GM12873 (cell line): ENCODE data around the gene DND1.

Experiments
- TF ChIP-seq, protein P1 (sequence below): IDR thresholded peaks from 2 replicates; pipeline ENCODE4 v1.5.1; 2012; ENCODE audit warnings: low read depth, mild to moderate bottlenecking, moderate library complexity, low read length, control low read depth; ENCODE audit not compliant: insufficient read depth; ENCODE audit errors: missing control alignments

The DND1 gene

DNA sequence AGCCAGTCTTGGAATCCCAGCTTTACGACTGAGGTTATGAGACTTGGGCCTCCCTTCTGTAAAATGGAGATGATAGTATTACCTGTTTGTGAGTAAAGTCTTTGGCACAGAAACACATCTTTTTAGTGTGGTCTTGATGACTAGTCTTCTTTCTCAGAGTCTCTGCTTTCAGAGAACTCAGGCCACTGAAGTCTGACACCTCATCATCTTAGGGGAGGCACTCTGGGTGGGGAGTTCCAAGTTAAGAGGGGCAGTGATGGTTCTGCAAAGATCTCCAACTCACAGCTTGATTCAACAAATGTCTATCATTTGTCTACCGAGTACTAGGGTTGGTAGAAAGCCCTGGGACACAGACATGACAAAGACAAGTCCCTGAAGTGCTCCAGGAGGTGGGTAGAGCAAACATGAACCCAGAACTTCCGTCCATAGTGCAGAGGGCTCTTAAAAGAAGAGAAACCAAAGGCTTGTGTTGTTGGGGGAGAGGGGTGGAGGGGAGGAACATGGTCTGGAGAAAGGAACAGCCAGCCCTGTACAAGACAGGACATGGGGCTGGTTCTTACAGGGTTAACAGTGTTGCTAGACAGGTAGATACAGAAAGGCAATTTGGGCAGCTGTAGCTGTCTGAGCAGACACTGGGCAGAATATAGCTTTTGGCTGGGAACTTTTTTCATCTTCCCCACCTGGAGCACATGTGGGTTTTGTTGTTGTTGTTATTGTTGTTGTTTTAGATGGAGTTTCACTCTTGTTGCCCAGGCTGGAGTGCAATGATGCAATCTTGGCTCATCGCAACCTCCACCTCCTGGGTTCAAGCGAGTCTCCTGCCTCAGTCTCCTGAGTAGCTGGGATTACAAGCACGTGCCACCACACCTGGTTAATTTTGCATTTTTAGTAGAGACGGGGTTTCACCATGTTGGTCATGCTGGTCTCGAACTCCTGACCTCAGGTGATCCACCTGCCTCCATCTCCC is 37.8 kb downstream of the DND1 start:
- TF ChIP-seq, protein P1, sequence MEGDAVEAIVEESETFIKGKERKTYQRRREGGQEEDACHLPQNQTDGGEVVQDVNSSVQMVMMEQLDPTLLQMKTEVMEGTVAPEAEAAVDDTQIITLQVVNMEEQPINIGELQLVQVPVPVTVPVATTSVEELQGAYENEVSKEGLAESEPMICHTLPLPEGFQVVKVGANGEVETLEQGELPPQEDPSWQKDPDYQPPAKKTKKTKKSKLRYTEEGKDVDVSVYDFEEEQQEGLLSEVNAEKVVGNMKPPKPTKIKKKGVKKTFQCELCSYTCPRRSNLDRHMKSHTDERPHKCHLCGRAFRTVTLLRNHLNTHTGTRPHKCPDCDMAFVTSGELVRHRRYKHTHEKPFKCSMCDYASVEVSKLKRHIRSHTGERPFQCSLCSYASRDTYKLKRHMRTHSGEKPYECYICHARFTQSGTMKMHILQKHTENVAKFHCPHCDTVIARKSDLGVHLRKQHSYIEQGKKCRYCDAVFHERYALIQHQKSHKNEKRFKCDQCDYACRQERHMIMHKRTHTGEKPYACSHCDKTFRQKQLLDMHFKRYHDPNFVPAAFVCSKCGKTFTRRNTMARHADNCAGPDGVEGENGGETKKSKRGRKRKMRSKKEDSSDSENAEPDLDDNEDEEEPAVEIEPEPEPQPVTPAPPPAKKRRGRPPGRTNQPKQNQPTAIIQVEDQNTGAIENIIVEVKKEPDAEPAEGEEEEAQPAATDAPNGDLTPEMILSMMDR: no peak

DNA sequence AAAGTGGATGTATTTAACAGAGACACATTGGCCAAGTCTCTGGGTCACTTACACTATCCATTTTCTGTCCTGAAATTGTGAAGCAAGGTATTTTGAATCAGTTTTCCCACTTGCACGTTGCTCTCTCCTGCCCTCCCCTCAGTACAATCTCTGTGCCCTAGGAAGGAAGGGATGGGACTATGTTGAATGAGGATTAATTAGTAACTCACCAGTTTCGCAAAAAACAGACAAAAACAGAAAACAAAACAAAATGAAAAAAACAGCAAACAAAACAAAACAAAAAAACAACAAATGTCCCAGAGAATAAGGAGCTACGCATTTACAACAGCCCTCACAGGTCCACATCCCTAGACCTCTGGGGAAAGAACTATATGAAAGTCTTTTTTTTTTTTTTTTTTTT is 39.3 kb downstream of the DND1 start:
- TF ChIP-seq, protein P1: no peak

GRCh38 chr5:140633501-140633900 is 39.9 kb downstream of the DND1 start:
- TF ChIP-seq, protein P1: no peak

DNA sequence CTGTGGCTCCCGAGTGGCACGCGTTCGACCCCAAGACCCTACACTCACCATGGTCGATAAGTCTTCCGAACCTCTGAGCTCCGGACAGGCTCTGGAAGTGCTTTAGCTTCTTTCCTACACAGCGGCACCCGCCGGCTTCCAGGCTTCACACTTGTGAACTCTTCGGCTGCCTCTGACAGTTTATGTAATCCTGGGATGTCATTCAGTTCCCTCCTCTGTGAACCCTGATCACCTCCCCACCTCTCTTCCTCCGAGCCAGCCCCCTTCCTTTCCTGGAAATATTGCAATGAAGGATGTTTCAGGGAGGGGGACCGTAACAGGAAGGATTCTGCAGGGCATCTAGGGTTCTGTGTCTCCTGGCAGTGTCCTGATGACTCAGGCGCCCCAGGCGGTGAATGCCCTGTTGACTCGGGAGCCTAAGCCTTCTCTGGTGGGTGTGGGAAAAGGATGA is 40.3 kb downstream of the DND1 start, which contains the start of gene CD14:
CD14 (minus strand) TSS at position 155 of the 451 bp plus-strand sequence; CDS start at position 51, 104 bp downstream.
- TF ChIP-seq, protein P1: no peak

DNA sequence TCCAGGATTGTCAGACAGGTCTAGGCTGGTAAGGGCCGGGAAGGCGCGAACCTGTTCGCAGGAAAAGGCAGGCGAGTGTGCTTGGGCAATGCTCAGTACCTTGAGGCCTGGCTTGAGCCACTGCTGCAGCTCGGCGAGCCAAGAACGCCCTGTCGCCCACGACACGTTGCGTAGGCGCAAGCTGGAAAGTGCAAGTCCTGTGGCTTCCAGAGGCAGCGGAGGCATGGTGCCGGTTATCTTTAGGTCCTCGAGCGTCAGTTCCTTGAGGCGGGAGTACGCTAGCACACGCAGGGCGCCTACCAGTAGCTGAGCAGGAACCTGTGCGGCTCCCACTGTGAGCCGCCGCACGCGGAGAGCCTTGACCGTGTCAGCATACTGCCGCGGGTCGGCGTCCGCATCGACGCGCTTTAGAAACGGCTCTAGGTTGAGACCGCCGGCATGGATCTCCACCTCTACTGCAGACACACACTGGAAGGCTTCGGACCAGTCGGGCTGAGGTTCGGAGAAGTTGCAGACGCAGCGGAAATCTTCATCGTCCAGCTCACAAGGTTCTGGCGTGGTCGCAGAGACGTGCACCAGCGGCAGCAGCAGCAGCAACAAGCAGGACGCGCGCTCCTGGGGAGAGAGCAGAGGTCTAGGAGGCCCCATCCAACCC is 40.9 kb downstream of the DND1 start:
- TF ChIP-seq, protein P1: no peak

DNA sequence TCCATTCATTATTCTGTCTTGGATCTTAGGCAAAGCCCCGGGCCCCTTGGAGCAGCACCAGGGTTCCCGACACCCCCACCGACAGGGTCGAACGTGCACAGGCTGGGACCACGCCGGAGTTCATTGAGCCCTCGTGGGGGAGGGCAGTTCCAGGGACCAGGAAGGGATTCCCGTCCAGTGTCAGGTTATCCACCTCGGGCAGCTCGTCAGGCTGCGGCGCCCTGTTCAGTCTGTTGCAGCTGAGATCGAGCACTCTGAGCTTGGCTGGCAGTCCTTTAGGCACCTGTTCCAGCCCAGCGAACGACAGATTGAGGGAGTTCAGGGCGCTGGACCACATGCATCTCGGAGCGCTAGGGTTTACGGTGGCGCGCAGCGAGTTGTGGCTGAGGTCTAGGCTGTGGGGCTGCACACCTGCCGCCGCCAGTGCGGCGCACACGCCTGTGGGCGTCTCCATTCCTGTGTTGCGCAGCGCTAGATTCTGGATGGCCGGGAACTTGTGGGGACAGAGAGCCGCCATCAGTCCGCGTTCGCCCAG is 41.5 kb downstream of the DND1 start:
- TF ChIP-seq, protein P1: no peak

- TF ChIP-seq, protein P1: no peak
Observed at GRCh38 chr5:140631036-140631417, 42.3 kb downstream of the DND1 start.
